ENCODE results near the gene CSF1.

The CSF1 gene

GRCh38 chr1:109975718-109976117 is 65.1 kb downstream of the CSF1 start:
- in situ Hi-C loops (cut with MboI; ENCODE audit: low sequenced_read_pairs), result no loop called here

GRCh38 chr1:109976762-109977161 is 66.1 kb downstream of the CSF1 start:
- in situ Hi-C loops (cut with MboI; ENCODE audit: low sequenced_read_pairs), result no loop called here

GRCh38 chr1:109977225-109977624 is 66.6 kb downstream of the CSF1 start:
- in situ Hi-C loops (cut with MboI; ENCODE audit: low sequenced_read_pairs), result no loop called here

- in situ Hi-C loops (cut with MboI; ENCODE audit: low sequenced_read_pairs), result no loop called here
These were observed 67.2 kb downstream of the CSF1 start for GRCh38 chr1:109977657-109978378.

- in situ Hi-C loops (cut with MboI; ENCODE audit: low sequenced_read_pairs), result no loop called here
These were observed 68.3 kb downstream of the CSF1 start for GRCh38 chr1:109978761-109979488.

- in situ Hi-C loops (cut with MboI; ENCODE audit: low sequenced_read_pairs), result no loop called here
These were observed 68.9 kb downstream of the CSF1 start for GRCh38 chr1:109979489-109980091.

All from hTERT RPE-1 (cell line).